Upper lobe of right lung (tissue), 1 donor: ENCODE results near the gene PGM2. TPM values are rescaled to one million over a fixed set of nuclear protein-coding genes. Genes with fewer than 3 reads are reported as not detected.
A peak's percentile ranks its signal among the peaks of the same experiment; 100 is the strongest.

ENCODE experiments used
- ATAC-seq: fragments of 200-7000 bp; cut with Tn5 transposase; one replicate; pipeline ENCODE4 v1.9.1; 2020; ENCODE audit warnings: mild to moderate bottlenecking, moderate library complexity
- DNase-seq: peaks from one replicate; pipeline ENCODE4 v3.0.0-alpha.2; 2020
- H3K27ac ChIP-seq: fragments of 200-600 bp; one replicate; pipeline ENCODE4 v1.8.0; 2022
- H3K27me3 ChIP-seq: fragments of 200-600 bp; one replicate; pipeline ENCODE4 v1.8.0; 2022; ENCODE audit warnings: mild to moderate bottlenecking
- H3K36me3 ChIP-seq: fragments of 200-600 bp; one replicate; pipeline ENCODE4 v1.8.0; 2022
- H3K4me1 ChIP-seq: fragments of 200-600 bp; one replicate; pipeline ENCODE4 v1.8.0; 2022
- H3K4me3 ChIP-seq: fragments of 200-600 bp; one replicate; pipeline ENCODE4 v1.8.0; 2022; ENCODE audit warnings: mild to moderate bottlenecking
- H3K9me3 ChIP-seq: fragments of 200-600 bp; one replicate; pipeline ENCODE4 v1.8.0; 2022
- CTCF ChIP-seq: fragments of 200-600 bp; IDR thresholded peaks from one replicate; pipeline ENCODE4 v1.8.0; 2022; ENCODE audit warnings: antibody characterized with exemption
- intact Hi-C: fragments of 100-400 bp; cut with DNase I; formaldehyde crosslinking; loops from one replicate; pipeline ENCODE4 v1.11.0; 2022
- total RNA-seq: library from RNA; stranded (reverse); fragmentation: NEBNext Ultra II Directional; extraction: Animal tissue kit (Norgen Biotek cat#: 25700); gene quantifications from one replicate; pipeline ENCODE4 v1.2.1, GENCODE V29; 2021
- donor health status: DM: no; HTN: yes; CAD: no; lungs with severe emphysema.

PGM2 gene
- total RNA-seq, 1 donor from 2014 or later: 25.0 TPM

GRCh38 chr4:37827802-37828321 is 1.4 kb downstream of the PGM2 start:
- Histone ChIP-seq H3K4me1 (peaks cover 8% of the 10 kb centered on the region), H3K4me3 (peak overlapping the region; percentile 91), H3K9me3 (no peaks in the 10 kb centered on the region), H3K36me3 (peaks cover 29% of the 10 kb centered on the region), H3K27ac (no peak overlapping the region), H3K27me3 (no peaks in the 10 kb centered on the region)
- intact Hi-C loops: no loop called here
- DNase-seq (no peak), ATAC-seq (no peak)
- TF ChIP-seq CTCF: no peak

GRCh38 chr4:37828843-37829242 is 2.4 kb downstream of the PGM2 start:
- no peak for TF ChIP-seq CTCF

GRCh38 chr4:37830640-37831039 is 4.2 kb downstream of the PGM2 start:
- Histone ChIP-seq H3K36me3 (peaks cover 48% of the 10 kb centered on the region), H3K9me3 (no peaks in the 10 kb centered on the region), H3K27me3 (no peaks in the 10 kb centered on the region), H3K27ac (no peak overlapping the region), H3K4me1 (peaks cover 8% of the 10 kb centered on the region), H3K4me3 (no peak overlapping the region)
- DNase-seq (no peak), ATAC-seq (no peak)
- TF ChIP-seq CTCF: no peak
- intact Hi-C loops: no loop called here

More at GRCh38 chr4:37828843-37829242, 2.4 kb downstream of the PGM2 start:
- H3K27me3 ChIP-seq: no peaks in the 10 kb centered on the region
- DNase-seq (no peak), ATAC-seq (no peak)
- H3K36me3 ChIP-seq: peaks cover 38% of the 10 kb centered on the region
- H3K4me1 ChIP-seq: peaks cover 8% of the 10 kb centered on the region
- no peaks in the 10 kb centered on the region for H3K9me3 ChIP-seq
- H3K27ac ChIP-seq: no peak overlapping the region
- intact Hi-C loops: no loop called here
- no peak overlapping the region for H3K4me3 ChIP-seq

GRCh38 chr4:37835031-37835430 is 8.5 kb downstream of the PGM2 start:
- peaks cover 56% of the 10 kb centered on the region for H3K36me3 ChIP-seq
- H3K9me3 ChIP-seq: no peaks in the 10 kb centered on the region
- no peak overlapping the region for H3K4me3 ChIP-seq
- intact Hi-C loops: no loop called here
- no peaks in the 10 kb centered on the region for H3K27me3 ChIP-seq
- no peak for DNase-seq
- peaks cover 6% of the 10 kb centered on the region for H3K4me1 ChIP-seq
- no peak for TF ChIP-seq CTCF
- no peak overlapping the region for H3K27ac ChIP-seq
- no peak for ATAC-seq

GRCh38 chr4:37835806-37836205 is 9.3 kb downstream of the PGM2 start:
- no peak for TF ChIP-seq CTCF
- intact Hi-C loops: no loop called here
- H3K4me1 ChIP-seq: peaks cover 6% of the 10 kb centered on the region
- H3K36me3 ChIP-seq: peaks cover 55% of the 10 kb centered on the region
- H3K27me3 ChIP-seq: no peaks in the 10 kb centered on the region
- no peaks in the 10 kb centered on the region for H3K9me3 ChIP-seq
- no peak overlapping the region for H3K4me3 ChIP-seq
- DNase-seq (no peak), ATAC-seq (no peak)
- no peak overlapping the region for H3K27ac ChIP-seq

GRCh38 chr4:37836274-37836673 is 9.8 kb downstream of the PGM2 start:
- DNase-seq (no peak), ATAC-seq (no peak)
- Histone ChIP-seq H3K36me3 (peaks cover 50% of the 10 kb centered on the region), H3K4me1 (peaks cover 6% of the 10 kb centered on the region), H3K9me3 (no peaks in the 10 kb centered on the region), H3K27me3 (no peaks in the 10 kb centered on the region), H3K27ac (no peak overlapping the region), H3K4me3 (no peak overlapping the region)
- intact Hi-C loops: no loop called here
- TF ChIP-seq CTCF: no peak
